ENCODE data around the gene NSMF.

GRCh38 chr9:137423514-137424291 is 35.4 kb downstream of the NSMF start:
- TF ChIP-seq CTCF (IDR thresholded peaks at IDR 0.05): peak in 1 of 7 experiments; percentile 32
- no peak for TF ChIP-seq EP300 (IDR thresholded peaks at IDR 0.05)
- TF ChIP-seq POLR2AphosphoS5 (IDR thresholded peaks at IDR 0.05): peak in 2 of 3 donors; percentile 19 to 40

All from stomach (tissue), 4 donors.